HUES6 (cell line): ENCODE measurements around the gene MAP1LC3B2.

Experiments
- H3K27ac ChIP-seq: 2 replicates; pipeline ENCODE4 v1.7.0; 2013; ENCODE audit warnings: low read depth, mild to moderate bottlenecking, low read length, inconsistent platforms
- H3K27me3 ChIP-seq: 2 replicates; pipeline ENCODE4 v1.6.1; 2013; ENCODE audit warnings: low read length; ENCODE audit not compliant: control insufficient read depth, insufficient read depth
- H3K36me3 ChIP-seq: 2 replicates; pipeline ENCODE4 v1.6.1; 2013; ENCODE audit warnings: low read length; ENCODE audit not compliant: control insufficient read depth, insufficient read depth
- H3K4me1 ChIP-seq: 2 replicates; pipeline ENCODE4 v1.6.1; 2013; ENCODE audit warnings: low read length; ENCODE audit not compliant: control insufficient read depth, insufficient read depth
- H3K4me3 ChIP-seq: 2 replicates; pipeline ENCODE4 v1.5.1; 2013; ENCODE audit warnings: low read depth, low read length
- H3K9ac ChIP-seq: one replicate; pipeline ENCODE4 v1.6.1; 2013; ENCODE audit warnings: mild to moderate bottlenecking, low read length
- H3K9me3 ChIP-seq: 2 replicates; pipeline ENCODE4 v1.6.1; 2013; ENCODE audit warnings: low read depth, low read length; ENCODE audit not compliant: control insufficient read depth, insufficient read depth

Gene MAP1LC3B2

GRCh38 chr12:116547955-116548501 is 11.2 kb upstream of the MAP1LC3B2 start:
- Histone ChIP-seq H3K36me3 (no peaks in the 10 kb centered on the region), H3K9ac (no peak overlapping the region), H3K4me3 (no peak overlapping the region), H3K9me3 (no peaks in the 10 kb centered on the region), H3K27ac (no peak overlapping the region), H3K4me1 (peaks cover 14% of the 10 kb centered on the region; the same call in 1 of the 2 replicates), H3K27me3 (no peaks in the 10 kb centered on the region)

DNA sequence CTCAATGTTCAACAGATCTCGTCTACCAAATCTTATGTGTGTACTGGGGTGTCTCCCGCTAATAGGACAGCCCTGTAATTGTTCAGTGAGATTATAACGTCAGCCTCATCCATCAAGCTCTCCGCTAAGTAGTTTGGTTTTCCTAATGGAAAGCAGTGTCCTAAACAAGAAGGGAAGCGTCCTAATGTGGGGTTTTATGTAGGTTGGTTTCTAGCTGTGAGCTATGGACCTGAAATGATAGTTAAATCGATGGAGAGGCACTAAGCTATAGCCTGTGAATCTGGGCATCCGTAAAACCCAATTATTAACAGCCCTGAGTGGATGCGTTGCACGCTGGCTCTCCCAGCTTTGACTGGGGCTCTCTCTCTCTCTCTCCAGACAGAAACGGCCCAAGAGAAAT is 9.2 kb upstream of the MAP1LC3B2 start:
- H3K27ac ChIP-seq = no peak overlapping the region
- H3K36me3 ChIP-seq = no peaks in the 10 kb centered on the region
- H3K9ac ChIP-seq = no peak overlapping the region
- no peaks in the 10 kb centered on the region for H3K27me3 ChIP-seq
- no peaks in the 10 kb centered on the region; the same call in 1 of the 2 replicates for H3K9me3 ChIP-seq
- H3K4me3 ChIP-seq = no peak overlapping the region
- peaks cover 14% of the 10 kb centered on the region; the same call in 1 of the 2 replicates for H3K4me1 ChIP-seq

GRCh38 chr12:116551151-116551550 is 8.0 kb upstream of the MAP1LC3B2 start:
- Histone ChIP-seq H3K36me3 (no peaks in the 10 kb centered on the region), H3K27ac (no peak overlapping the region), H3K4me3 (no peak overlapping the region), H3K4me1 (peaks cover 8% of the 10 kb centered on the region; the same call in 1 of the 2 replicates), H3K9me3 (no peaks in the 10 kb centered on the region; the same call in 1 of the 2 replicates), H3K27me3 (no peaks in the 10 kb centered on the region), H3K9ac (no peak overlapping the region)

DNA sequence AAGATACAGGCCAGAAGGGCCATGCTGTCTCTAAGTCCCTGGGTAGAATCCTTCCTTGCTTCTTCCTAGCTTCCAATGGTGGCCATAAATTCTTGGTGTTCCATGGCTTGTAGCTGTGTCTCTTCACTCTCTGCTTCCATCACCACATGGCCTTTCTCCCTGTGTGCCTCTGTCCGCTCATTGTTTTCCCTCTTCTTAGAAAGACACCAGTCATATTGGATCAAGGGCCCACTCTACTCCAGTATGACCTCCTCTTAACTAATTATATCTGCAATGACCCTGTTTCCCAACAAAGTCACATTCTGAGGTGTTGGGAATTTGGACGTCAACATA is 7.6 kb upstream of the MAP1LC3B2 start:
- Histone ChIP-seq H3K4me3 (no peak overlapping the region), H3K36me3 (no peaks in the 10 kb centered on the region), H3K9ac (no peak overlapping the region), H3K9me3 (no peaks in the 10 kb centered on the region; the same call in 1 of the 2 replicates), H3K27ac (no peak overlapping the region), H3K27me3 (no peaks in the 10 kb centered on the region), H3K4me1 (0 out of 2 replicates have a peak, but pooled peaks cover 7% of the 10 kb centered on the region)

DNA sequence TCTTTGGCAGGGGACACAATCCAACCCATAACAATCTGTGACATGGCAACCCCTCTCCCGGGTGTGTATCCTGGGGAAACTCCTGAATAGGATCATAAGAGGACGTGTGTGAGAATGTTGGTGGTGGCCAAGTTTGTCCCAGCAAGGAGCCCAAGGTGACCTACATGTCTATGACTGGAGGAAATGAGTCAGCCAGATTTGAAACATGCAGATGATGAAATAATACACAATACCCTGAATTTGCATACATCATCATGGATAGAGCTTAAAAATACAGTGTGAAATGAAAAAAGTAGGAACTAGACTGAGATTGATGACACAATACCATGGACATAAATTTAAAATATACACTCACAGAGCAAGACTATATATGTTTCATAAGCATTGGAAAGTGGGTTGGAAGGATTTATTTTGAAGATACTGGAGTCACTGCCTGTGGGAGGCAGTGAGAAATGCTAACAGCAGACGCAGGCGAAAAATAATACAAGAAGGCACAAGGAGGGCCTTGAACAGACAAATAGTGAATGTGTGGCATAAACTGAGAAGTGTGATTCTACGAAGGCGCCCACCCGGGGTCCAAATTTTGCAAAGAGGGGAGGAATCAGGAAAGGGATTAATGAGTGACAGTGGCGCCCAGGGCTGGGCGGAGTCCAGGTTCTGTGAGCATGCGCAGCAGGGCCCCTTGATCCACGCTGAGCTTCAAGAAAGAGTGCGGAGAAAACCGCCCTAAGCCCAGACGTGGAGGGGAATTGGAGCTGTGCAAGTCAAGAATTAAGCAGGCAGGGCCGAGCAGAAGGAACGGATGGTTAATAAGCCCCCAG is 7.0 kb upstream of the MAP1LC3B2 start:
- 0 out of 2 replicates have a peak, but pooled peaks cover 7% of the 10 kb centered on the region for H3K4me1 ChIP-seq
- H3K27ac ChIP-seq = no peak overlapping the region
- H3K9me3 ChIP-seq = no peaks in the 10 kb centered on the region; the same call in 1 of the 2 replicates
- H3K9ac ChIP-seq = no peak overlapping the region
- H3K36me3 ChIP-seq = no peaks in the 10 kb centered on the region
- H3K27me3 ChIP-seq = no peaks in the 10 kb centered on the region
- no peak overlapping the region for H3K4me3 ChIP-seq

DNA sequence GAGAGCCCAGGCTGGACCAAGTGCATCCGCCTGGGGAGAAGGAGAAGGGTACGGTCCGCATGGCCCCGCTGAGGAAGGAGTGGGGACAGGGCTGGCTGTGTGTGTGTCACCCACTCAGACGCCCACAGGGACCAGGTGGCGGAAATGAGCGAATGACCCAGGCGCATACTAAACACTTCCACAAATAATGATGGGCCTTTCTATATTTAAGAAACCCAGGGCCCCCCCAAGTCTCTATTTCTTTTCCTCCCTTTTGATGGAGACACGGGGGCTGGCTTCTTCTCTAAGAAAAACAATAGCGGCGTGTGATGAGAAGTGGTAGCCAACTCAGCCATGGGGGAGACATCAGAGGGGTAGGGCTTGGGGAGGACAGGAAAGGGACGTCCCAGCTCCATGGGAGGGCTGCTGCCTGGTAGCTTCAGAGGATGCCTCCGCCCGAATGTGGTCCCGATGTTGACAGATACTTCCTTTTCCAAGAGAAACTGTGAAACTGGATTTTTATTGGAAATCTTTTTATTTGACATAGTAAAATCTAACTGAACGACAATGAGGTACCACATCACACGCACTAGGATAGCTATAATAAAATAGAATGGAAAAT is 6.3 kb upstream of the MAP1LC3B2 start:
- H3K9ac ChIP-seq = no peak overlapping the region
- no peaks in the 10 kb centered on the region; the same call in 1 of the 2 replicates for H3K9me3 ChIP-seq
- H3K36me3 ChIP-seq = no peaks in the 10 kb centered on the region
- no peak overlapping the region for H3K27ac ChIP-seq
- H3K27me3 ChIP-seq = no peaks in the 10 kb centered on the region
- 0 out of 2 replicates have a peak, but pooled peaks cover 3% of the 10 kb centered on the region for H3K4me1 ChIP-seq
- H3K4me3 ChIP-seq = no peak overlapping the region

- Histone ChIP-seq H3K4me1 (peaks cover 11% of the 10 kb centered on the region), H3K27ac (no peak overlapping the region), H3K9ac (no peak overlapping the region), H3K36me3 (no peaks in the 10 kb centered on the region), H3K4me3 (no peak overlapping the region), H3K27me3 (no peaks in the 10 kb centered on the region), H3K9me3 (no peaks in the 10 kb centered on the region; the same call in 1 of the 2 replicates)
Measured at GRCh38 chr12:116556356-116556952, 2.7 kb upstream of the MAP1LC3B2 start.

DNA sequence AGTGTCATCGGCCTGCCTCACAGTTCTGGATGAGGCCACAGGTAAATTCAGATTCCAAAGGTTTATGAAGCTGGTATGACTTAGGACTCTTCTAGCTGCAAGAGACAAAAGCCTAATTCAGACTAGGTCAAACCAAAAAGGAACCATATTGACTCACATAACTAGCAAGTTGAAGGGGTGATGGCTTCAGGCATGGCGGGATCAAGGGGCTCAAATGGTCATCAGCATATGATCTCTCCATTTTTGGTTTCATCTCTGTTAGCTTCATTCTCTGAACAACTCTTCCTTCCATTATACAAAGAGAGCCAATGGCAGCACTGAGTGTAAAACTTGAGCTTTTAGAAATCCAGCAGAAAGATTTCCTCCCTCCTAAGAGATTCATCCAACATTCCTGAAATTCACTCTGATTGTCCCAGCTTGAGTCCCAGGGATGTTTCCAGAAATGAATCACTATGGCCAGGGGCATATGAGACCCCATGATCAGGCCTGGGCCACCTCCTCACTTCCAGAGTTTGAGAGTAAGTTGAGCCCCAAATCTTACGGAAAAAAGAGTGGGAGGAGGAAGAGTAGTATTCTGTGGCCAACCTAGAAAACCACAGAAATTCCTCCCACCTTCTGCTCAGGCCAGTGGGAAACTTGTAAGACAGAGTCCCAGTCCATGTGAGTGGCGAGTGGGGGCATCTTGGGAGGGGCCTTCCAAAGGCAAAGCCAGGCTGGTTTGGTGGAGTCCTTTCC is 2.0 kb upstream of the MAP1LC3B2 start:
- Histone ChIP-seq H3K27me3 (no peaks in the 10 kb centered on the region), H3K9ac (no peak overlapping the region), H3K36me3 (no peaks in the 10 kb centered on the region), H3K4me3 (no peak overlapping the region), H3K27ac (no peak overlapping the region), H3K9me3 (peaks cover 3% of the 10 kb centered on the region; the same call in 1 of the 2 replicates), H3K4me1 (peaks cover 11% of the 10 kb centered on the region)

DNA sequence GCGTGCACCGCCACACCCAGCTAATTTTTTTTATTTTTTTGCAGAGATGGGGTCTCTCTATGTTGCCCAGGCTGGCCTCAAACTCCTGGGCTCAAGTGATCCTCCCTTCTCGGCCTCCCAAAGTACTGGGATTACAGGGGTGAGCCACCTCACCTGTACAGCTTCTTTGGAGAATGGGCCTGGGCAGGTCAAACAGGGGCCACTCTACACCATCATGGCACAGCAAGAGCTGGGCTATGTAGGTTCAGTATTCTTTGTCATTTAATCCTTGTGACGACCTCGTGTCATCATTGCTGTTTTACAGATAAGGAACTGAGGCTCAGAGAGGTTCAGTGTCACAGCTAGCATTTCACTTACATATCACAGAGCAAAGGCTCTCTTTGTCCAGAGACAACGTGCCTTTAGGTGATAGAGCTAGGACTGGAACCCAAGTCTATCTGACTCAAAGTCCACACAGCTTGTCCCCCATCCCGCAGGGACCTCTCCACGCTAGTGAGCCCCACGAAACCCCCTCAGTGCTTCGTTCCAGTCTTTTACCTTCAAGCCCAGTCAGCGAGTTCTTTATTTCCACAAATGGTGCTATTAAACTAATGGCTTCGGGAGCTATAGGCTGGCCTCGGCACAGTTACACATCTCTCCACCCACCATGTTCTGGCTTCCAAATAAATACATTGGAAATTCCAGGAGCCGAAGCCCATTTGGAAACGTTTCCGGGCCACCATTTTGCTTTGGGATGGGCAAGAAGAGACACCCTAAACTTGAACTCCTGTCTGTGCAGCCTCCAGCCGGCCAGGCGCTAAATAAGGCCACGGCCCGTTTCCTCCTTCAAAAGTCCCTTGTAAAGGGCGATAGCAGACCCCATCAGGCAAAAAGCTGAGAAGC is 660 bp upstream of the MAP1LC3B2 start:
- no peaks in the 10 kb centered on the region for H3K36me3 ChIP-seq
- H3K27ac ChIP-seq = no peak overlapping the region
- no peaks in the 10 kb centered on the region for H3K27me3 ChIP-seq
- H3K4me1 ChIP-seq = peaks cover 11% of the 10 kb centered on the region
- no peak overlapping the region for H3K4me3 ChIP-seq
- peaks cover 3% of the 10 kb centered on the region; the same call in 1 of the 2 replicates for H3K9me3 ChIP-seq
- no peak overlapping the region for H3K9ac ChIP-seq
